DND-41 (cell line): ENCODE measurements around the gene ANXA9.

Experiments
- ATAC-seq: fragments of 200-7000 bp; cut with Tn5 transposase; 3 replicates; pipeline ENCODE4 v1.9.1; 2021; ENCODE audit warnings: low read depth; ENCODE audit not compliant: insufficient read depth
- DNase-seq: peaks from one replicate; pipeline ENCODE4 v3.0.0-alpha.2; 2020
- H2AFZ ChIP-seq: 2 replicates; pipeline ENCODE4 v1.6.0; 2012; ENCODE audit warnings: low read depth, low read length
- H3K27ac ChIP-seq: 2 replicates; pipeline ENCODE4 v1.5.1; 2012; ENCODE audit warnings: low read length, inconsistent platforms
- H3K27me3 ChIP-seq: fragments of 200-600 bp; sonication (generic); 2 replicates; pipeline ENCODE4 v1.6.0; 2012; ENCODE audit warnings: low read length, mild to moderate bottlenecking, inconsistent platforms; ENCODE audit not compliant: insufficient read depth, poor library complexity
- H3K36me3 ChIP-seq: 2 replicates; pipeline ENCODE4 v1.5.1; 2012; ENCODE audit warnings: low read length, inconsistent platforms; ENCODE audit not compliant: insufficient read depth
- H3K4me1 ChIP-seq: 2 replicates; pipeline ENCODE4 v1.5.1; 2012; ENCODE audit warnings: mild to moderate bottlenecking, low read length; ENCODE audit not compliant: insufficient read depth
- H3K4me2 ChIP-seq: 2 replicates; pipeline ENCODE4 v1.6.0; 2012; ENCODE audit warnings: mild to moderate bottlenecking, moderate library complexity, low read length, inconsistent platforms; ENCODE audit not compliant: insufficient read depth
- H3K4me3 ChIP-seq, 2 experiments: fragments of 200-600 bp in 1 of 2; shearing (Covaris generic) in 1 of 2; 2 replicates each; pipeline ENCODE4 v1.5.1; 2012 to 2016; ENCODE audit warnings: inconsistent platforms in 2 of 2, low read length in 2 of 2, mild to moderate bottlenecking in 2 of 2, low read depth in 1 of 2, moderate library complexity in 1 of 2
- H3K79me2 ChIP-seq: 2 replicates; pipeline ENCODE4 v1.6.0; 2012; ENCODE audit warnings: low read length, inconsistent platforms; ENCODE audit not compliant: insufficient read depth
- H3K9ac ChIP-seq: 2 replicates; pipeline ENCODE4 v1.6.0; 2012; ENCODE audit warnings: low read depth, mild to moderate bottlenecking, inconsistent platforms, low read length, moderate library complexity
- H3K9me3 ChIP-seq: 2 replicates; pipeline ENCODE4 v1.5.1; 2012; ENCODE audit warnings: low read length, moderate library complexity, mild to moderate bottlenecking, inconsistent platforms; ENCODE audit not compliant: insufficient read depth, severe bottlenecking
- H4K20me1 ChIP-seq: 2 replicates; pipeline ENCODE4 v1.6.0; 2012; ENCODE audit warnings: low read length; ENCODE audit not compliant: insufficient read depth
- EZH2 ChIP-seq: IDR thresholded peaks from 3 replicates; pipeline ENCODE4 v1.6.1; 2012; ENCODE audit warnings: borderline replicate concordance, low read depth, mild to moderate bottlenecking, moderate library complexity, low read length, inconsistent platforms; ENCODE audit not compliant: severe bottlenecking
- TF ChIP-seq, protein P1 (sequence below): IDR thresholded peaks from 2 replicates; pipeline ENCODE4 v1.5.1; 2012; ENCODE audit warnings: borderline replicate concordance, low read length, moderate library complexity, mild to moderate bottlenecking; ENCODE audit not compliant: poor library complexity, severe bottlenecking; ENCODE audit errors: extremely low read depth

The ANXA9 gene

DNA sequence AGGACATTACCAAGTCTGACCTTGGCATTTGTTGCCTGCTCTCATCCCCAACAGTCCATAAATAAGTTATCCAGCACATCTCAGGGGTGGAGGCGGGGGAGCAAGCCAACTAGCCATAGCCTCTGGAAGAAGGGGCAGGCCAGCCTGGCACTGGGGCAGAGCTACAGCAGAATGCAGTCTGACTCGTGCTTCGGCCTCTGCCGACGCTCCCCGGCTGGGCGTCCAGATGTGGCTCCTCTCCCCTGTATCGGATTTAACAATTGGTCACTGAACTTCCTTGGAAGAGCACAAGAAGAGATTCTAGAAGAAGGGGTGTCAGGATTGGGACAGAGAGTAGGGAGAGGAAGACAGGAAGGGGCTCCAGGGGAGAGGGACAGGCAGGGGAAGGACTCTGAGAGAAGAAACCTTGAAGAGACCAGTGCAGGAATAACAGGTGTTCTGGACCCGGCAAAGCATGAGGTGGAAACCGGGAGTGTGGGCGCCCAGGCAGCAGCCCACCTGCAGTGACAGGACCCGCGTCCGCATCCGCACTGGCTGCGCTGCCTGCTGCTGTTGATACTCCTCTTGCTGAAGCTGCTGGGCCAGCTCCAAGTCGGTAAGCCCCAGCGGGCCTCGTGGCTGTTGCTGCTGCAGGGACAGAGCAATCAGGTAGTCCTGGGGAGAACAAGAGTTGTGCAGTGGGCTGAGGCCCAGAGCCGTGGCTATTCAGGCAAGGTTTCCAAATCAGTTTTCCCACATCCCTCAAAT, 15.2 kb downstream of the ANXA9 start:
- H3K4me2 ChIP-seq = no peak overlapping the region
- no peaks in the 10 kb centered on the region for H3K79me2 ChIP-seq
- no peak overlapping the region for H2AFZ ChIP-seq

DNA sequence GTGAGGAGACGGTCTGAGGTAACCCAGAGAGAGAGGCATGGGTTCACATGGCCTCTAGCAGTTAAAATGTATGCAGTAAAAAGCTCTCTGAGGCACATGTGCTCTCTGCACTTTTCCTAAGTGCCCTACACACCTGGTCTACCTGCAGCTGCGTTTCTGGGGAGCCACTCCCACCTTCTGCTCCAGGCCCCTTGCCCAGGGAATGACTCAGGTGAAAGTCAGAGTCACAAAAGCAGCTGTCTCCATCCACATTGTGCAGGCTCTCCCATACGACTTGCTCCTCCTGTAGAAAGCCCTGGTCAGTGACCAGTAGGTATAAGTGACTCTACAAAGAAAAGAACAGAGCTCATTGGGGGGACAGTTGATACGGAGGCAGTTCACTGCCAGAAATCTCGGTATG, 15.9 kb downstream of the ANXA9 start:
- Histone ChIP-seq H3K27ac (no peak overlapping the region), H3K9me3 (no peaks in the 10 kb centered on the region), H3K4me2 (no peak overlapping the region), H3K27me3 (no peaks in the 10 kb centered on the region), H4K20me1 (no peaks in the 10 kb centered on the region), H3K36me3 (no peaks in the 10 kb centered on the region; the same call in 1 of the 2 replicates), H3K9ac (no peak overlapping the region), H3K4me3 (no peak overlapping the region), H3K79me2 (no peaks in the 10 kb centered on the region), H3K4me1 (peaks cover 16% of the 10 kb centered on the region), H2AFZ (no peak overlapping the region)
- no peak for DNase-seq
- ATAC-seq = no peak
- TF ChIP-seq, protein P1, sequence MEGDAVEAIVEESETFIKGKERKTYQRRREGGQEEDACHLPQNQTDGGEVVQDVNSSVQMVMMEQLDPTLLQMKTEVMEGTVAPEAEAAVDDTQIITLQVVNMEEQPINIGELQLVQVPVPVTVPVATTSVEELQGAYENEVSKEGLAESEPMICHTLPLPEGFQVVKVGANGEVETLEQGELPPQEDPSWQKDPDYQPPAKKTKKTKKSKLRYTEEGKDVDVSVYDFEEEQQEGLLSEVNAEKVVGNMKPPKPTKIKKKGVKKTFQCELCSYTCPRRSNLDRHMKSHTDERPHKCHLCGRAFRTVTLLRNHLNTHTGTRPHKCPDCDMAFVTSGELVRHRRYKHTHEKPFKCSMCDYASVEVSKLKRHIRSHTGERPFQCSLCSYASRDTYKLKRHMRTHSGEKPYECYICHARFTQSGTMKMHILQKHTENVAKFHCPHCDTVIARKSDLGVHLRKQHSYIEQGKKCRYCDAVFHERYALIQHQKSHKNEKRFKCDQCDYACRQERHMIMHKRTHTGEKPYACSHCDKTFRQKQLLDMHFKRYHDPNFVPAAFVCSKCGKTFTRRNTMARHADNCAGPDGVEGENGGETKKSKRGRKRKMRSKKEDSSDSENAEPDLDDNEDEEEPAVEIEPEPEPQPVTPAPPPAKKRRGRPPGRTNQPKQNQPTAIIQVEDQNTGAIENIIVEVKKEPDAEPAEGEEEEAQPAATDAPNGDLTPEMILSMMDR = no peak
- TF ChIP-seq EZH2 = no peak

More for the DNA sequence above, 15.2 kb downstream of the ANXA9 start:
- ATAC-seq = no peak
- DNase-seq = no peak
- Histone ChIP-seq H3K27me3 (no peaks in the 10 kb centered on the region), H3K9me3 (no peaks in the 10 kb centered on the region), H3K27ac (no peak overlapping the region), H3K4me1 (peaks cover 9% of the 10 kb centered on the region), H3K4me3 (no peak overlapping the region), H4K20me1 (no peaks in the 10 kb centered on the region), H3K9ac (no peak overlapping the region), H3K36me3 (no peaks in the 10 kb centered on the region; the same call in 1 of the 2 replicates)
- TF ChIP-seq EZH2 = no peak
- TF ChIP-seq, protein P1 = no peak

DNA sequence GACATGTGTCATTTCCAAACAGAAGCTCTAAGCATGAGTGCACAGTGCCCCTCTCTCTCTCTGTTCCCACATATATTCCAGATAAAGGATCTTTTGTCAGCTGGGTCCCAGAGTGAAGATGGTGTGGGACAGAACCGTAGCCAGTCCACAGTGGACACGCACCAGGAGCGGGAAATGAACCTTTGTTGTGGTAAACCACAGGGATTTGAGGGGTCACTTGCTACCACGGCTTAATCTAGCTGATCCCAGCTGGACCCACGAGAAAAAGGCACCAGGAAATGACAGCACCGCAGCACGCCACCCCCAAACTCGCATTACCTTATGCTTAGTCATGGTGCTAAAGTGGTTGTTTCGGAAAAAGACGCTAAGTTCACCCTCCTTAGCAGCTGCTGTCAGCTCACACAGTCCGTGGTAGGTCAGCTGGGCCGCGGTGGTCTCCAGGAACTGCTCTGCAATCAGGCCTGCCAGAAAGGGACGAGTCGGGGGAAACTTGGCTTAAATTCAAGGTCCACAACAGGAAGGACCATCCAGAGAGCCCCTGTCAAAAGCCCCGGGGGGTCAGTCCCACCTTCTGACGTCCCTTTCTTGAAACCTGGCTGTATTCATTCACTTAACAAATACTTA, 17.1 kb downstream of the ANXA9 start:
- Histone ChIP-seq H2AFZ (no peak overlapping the region), H3K4me1 (peaks cover 24% of the 10 kb centered on the region), H3K27ac (no peak overlapping the region), H3K36me3 (no peaks in the 10 kb centered on the region; the same call in 1 of the 2 replicates), H3K79me2 (no peaks in the 10 kb centered on the region), H3K9ac (no peak overlapping the region), H3K4me3 (no peak overlapping the region), H4K20me1 (no peaks in the 10 kb centered on the region), H3K27me3 (no peaks in the 10 kb centered on the region), H3K9me3 (no peaks in the 10 kb centered on the region), H3K4me2 (no peak overlapping the region)
- TF ChIP-seq, protein P1 = no peak
- ATAC-seq (no peak), DNase-seq (no peak)

DNA sequence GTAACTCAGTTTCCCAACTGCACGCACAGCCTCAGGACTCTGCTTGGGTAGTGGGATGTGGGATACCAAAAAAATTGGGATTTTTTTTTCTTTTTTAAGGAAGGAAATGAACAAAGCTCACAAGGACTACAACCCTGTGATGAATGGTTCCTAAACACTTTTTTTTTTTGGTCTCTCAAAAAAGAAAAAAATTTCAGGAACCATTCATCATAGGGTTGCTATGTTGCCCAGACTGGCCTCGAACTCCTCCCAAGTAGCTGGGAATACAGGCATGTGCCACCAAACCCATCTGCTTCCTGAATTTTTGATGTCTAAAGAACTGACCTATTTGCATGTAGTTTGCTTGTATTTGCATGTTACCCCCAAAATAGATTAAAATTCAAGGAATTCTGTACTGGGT, 17.8 kb downstream of the ANXA9 start:
- H3K4me3 ChIP-seq = no peak overlapping the region
- H3K9ac ChIP-seq = no peak overlapping the region
- H3K9me3 ChIP-seq = no peaks in the 10 kb centered on the region
- H3K79me2 ChIP-seq = no peaks in the 10 kb centered on the region
- H2AFZ ChIP-seq = no peak overlapping the region
- no peaks in the 10 kb centered on the region for H3K27me3 ChIP-seq
- TF ChIP-seq EZH2 = no peak
- TF ChIP-seq, protein P1 = no peak
- H3K4me1 ChIP-seq = peaks cover 30% of the 10 kb centered on the region
- DNase-seq (no peak), ATAC-seq (no peak)
- H3K4me2 ChIP-seq = no peak overlapping the region
- H3K27ac ChIP-seq = no peak overlapping the region
- H3K36me3 ChIP-seq = no peaks in the 10 kb centered on the region; the same call in 1 of the 2 replicates
- H4K20me1 ChIP-seq = no peaks in the 10 kb centered on the region
